HepG2 (cell line): ENCODE data around the gene C19orf44. TPM values are rescaled to one million over a fixed set of nuclear protein-coding genes. Genes with fewer than 3 reads are reported as not detected.
"Not testable (repeated sequence)": the region's sequence is repeated elsewhere in the genome, so short reads cannot be mapped to it uniquely, and the experiment has no call there.

ENCODE experiments used
- ATAC-seq: fragments of 200-7000 bp; cut with Tn5 transposase; 3 replicates; pipeline ENCODE4 v1.9.1; 2020; ENCODE audit warnings: mild to moderate bottlenecking, moderate library complexity
- BruUV-seq: library from RNA; stranded (reverse); fragments of 400-500 nt; replicated peaks from 2 replicates; lab custom pipeline; 2021; lab: Mats Ljungman, UMichigan
- CTCF ChIA-PET: fragments of 300-600 bp; formaldehyde crosslinking; extraction: SDS; loops from one replicate; lab custom pipeline; 2021; ENCODE audit warnings: low total read pairs, inconsistent platforms, low intra/inter-chr PET ratio; lab: Yijun Ruan, JAX
- POLR2A ChIA-PET: fragments of 350-600 bp; sonication (Branson Sonifier 250); formaldehyde crosslinking; loops from one replicate; lab custom pipeline; 2020; ENCODE audit warnings: antibody characterized with exemption, inconsistent platforms; lab: Yijun Ruan, JAX
- DNase-seq: peaks from one replicate; pipeline ENCODE4 v3.0.0-alpha.2; 2015; ENCODE audit warnings: low spot score
- FAIRE-seq: peaks from 3 replicates; lab custom pipeline; 2011; peaks lifted over from hg19 to GRCh38; lab: Jason Lieb, UNC
- H2AFZ ChIP-seq: one replicate; pipeline ENCODE4 v1.6.1; 2011; ENCODE audit warnings: low read length, inconsistent platforms
- H3K27ac ChIP-seq: fragments of 300-600 bp; 3 replicates; pipeline ENCODE4 v1.8.0; 2011; ENCODE audit warnings: mixed run types, mild to moderate bottlenecking, mixed read lengths, low read length, inconsistent platforms; ENCODE audit not compliant: insufficient read depth; ENCODE audit errors: extremely low read length
- H3K27me3 ChIP-seq, 2 experiments: fragments of 200-600 bp in 1 of 2; 2 replicates in 1 of 2; 3 replicates in 1 of 2; pipeline versions ENCODE4 v1.6.0 to v1.8.0; 2011; ENCODE audit warnings: low read length in 2 of 2, mild to moderate bottlenecking in 2 of 2, moderate library complexity in 2 of 2, inconsistent platforms in 1 of 2; ENCODE audit not compliant: insufficient read depth in 2 of 2, control insufficient read depth in 1 of 2
- H3K36me3 ChIP-seq, 2 experiments: fragments of 200-600 bp in 1 of 2; replicated peaks in 1 of 2; 2 replicates in 1 of 2; 3 replicates in 1 of 2; pipeline versions ENCODE4 v1.5.1 to v1.8.0; 2011; ENCODE audit warnings: low read length in 2 of 2, inconsistent platforms in 1 of 2; ENCODE audit not compliant: insufficient read depth in 2 of 2, control insufficient read depth in 1 of 2
- H3K4me1 ChIP-seq: 2 replicates; pipeline ENCODE4 v1.5.1; 2012; ENCODE audit warnings: low read length, inconsistent platforms; ENCODE audit not compliant: insufficient read depth
- H3K4me2 ChIP-seq: 2 replicates; pipeline ENCODE4 v1.6.0; 2011; ENCODE audit warnings: low read depth, low read length, inconsistent platforms
- H3K4me3 ChIP-seq, 3 experiments: fragments of 200-600 bp in 1 of 3; sonication (generic), shearing (Covaris generic) in 1 of 3; replicated peaks in 1 of 3; 2 replicates each; pipeline ENCODE4 v1.5.1; 2011 to 2016; ENCODE audit warnings: low read length in 3 of 3, inconsistent platforms in 2 of 3, low read depth in 2 of 3, mild to moderate bottlenecking in 2 of 3, control low read depth in 1 of 3, mixed read lengths in 1 of 3; ENCODE audit not compliant: insufficient read depth in 1 of 3
- H3K79me2 ChIP-seq: one replicate; pipeline ENCODE4 v1.6.1; 2011; ENCODE audit warnings: low read length, inconsistent platforms; ENCODE audit not compliant: insufficient read depth
- H3K9ac ChIP-seq: 2 replicates; pipeline ENCODE4 v1.6.0; 2011; ENCODE audit warnings: mild to moderate bottlenecking, low read depth, low read length, inconsistent platforms; ENCODE audit not compliant: insufficient read depth
- H3K9me3 ChIP-seq: 2 replicates; pipeline ENCODE4 v1.5.1; 2012; ENCODE audit warnings: mild to moderate bottlenecking, low read length
- H4K20me1 ChIP-seq: 2 replicates; pipeline ENCODE4 v1.6.0; 2011; ENCODE audit warnings: inconsistent platforms, mild to moderate bottlenecking, low read length, moderate library complexity; ENCODE audit not compliant: insufficient read depth
- KDM1A ChIP-seq: IDR thresholded peaks from 2 replicates; pipeline ENCODE4 v1.6.1; 2016; ENCODE audit warnings: missing compliant biosample characterization
- SNAI1 ChIP-seq: sonication (generic); formaldehyde crosslinking; IDR thresholded peaks from 2 replicates; pipeline ENCODE4 v1.5.0; 2020; ENCODE audit warnings: mild to moderate bottlenecking, missing genetic modification reagents, borderline replicate concordance
- SOX6 ChIP-seq, 2 experiments: fragments of 450-650 bp in 1 of 2; sonication (generic) in 1 of 2; formaldehyde crosslinking in 1 of 2; IDR thresholded peaks; 2 replicates each; pipeline versions ENCODE4 v1.4.0 to v1.6.1; 2017 to 2020; ENCODE audit warnings: antibody characterized with exemption in 1 of 2, mild to moderate bottlenecking in 1 of 2, missing genetic modification reagents in 1 of 2
- TARDBP ChIP-seq: sonication (generic); formaldehyde crosslinking; IDR thresholded peaks from 2 replicates; pipeline ENCODE4 v1.8.0; 2022; ENCODE audit warnings: mild to moderate bottlenecking, missing genetic modification reagents
- ZKSCAN5 ChIP-seq: sonication (generic); formaldehyde crosslinking; IDR thresholded peaks from 2 replicates; pipeline ENCODE4 v1.5.1; 2020; ENCODE audit warnings: mild to moderate bottlenecking, missing genetic modification reagents
- ZNF33B ChIP-seq: sonication (generic); formaldehyde crosslinking; IDR thresholded peaks from 2 replicates; pipeline ENCODE4 v1.5.1; 2020; ENCODE audit warnings: mild to moderate bottlenecking, missing genetic modification reagents
- ZNF747 ChIP-seq: sonication (generic); formaldehyde crosslinking; IDR thresholded peaks from 2 replicates; pipeline ENCODE4 v1.8.1; 2023; ENCODE audit warnings: missing genetic modification reagents, mild to moderate bottlenecking, borderline replicate concordance
- WGBS: methylation state at CpG from one replicate; pipeline ENCODE4 v1.1.6; 2017; ENCODE audit warnings: low lambda C conversion rate; 5-methylcytosine and 5-hydroxymethylcytosine counted together
- in situ Hi-C: cut with HindIII; loops from 2 replicates; pipeline ENCODE4 v1.10.0; 2017; ENCODE audit warnings: low pct_unique_long_range_greater_than_20kb; ENCODE audit not compliant: extremely low pct_ligation_motif_present
- intact Hi-C: fragments of 100-400 bp; cut with micrococcal nuclease; formaldehyde crosslinking; loops from one replicate; pipeline ENCODE4 v1.10.0; 2022; ENCODE audit not compliant: unreplicated experiment
- polyA plus RNA-seq, 8 experiments: library from polyadenylated mRNA; depleted of rRNA in 3 of 8; stranded (reverse) in 7 of 8; unstranded in 1 of 8; fragments of >200 nt; fragmentation: Illumina TruSeq in 4 of 8; extraction: Trizol in 4 of 8; gene quantifications; 2 replicates each; pipeline versions ENCODE4 v1.2.1 to v1.2.3, GENCODE V29; 2011 to 2016; ENCODE audit warnings: low read depth in 4 of 8, missing spikeins in 1 of 8, mixed read lengths in 1 of 8; ENCODE audit not compliant: insufficient read depth in 1 of 8
- total RNA-seq, 5 experiments: library from RNA; depleted of rRNA; stranded (reverse); fragments of >200 nt; fragmentation: Illumina TruSeq; extraction: Trizol; gene quantifications; 2 replicates each; pipeline ENCODE4 v1.2.3, GENCODE V29; 2016; ENCODE audit warnings: low read depth in 1 of 5
- TF ChIP-seq, protein P1 (sequence below): sonication (generic); formaldehyde crosslinking; IDR thresholded peaks from 2 replicates; pipeline ENCODE4 v1.5.0; 2020; ENCODE audit warnings: missing genetic modification reagents, mild to moderate bottlenecking, borderline replicate concordance

The C19orf44 gene
- total and polyA plus RNA-seq, 2 of the 13 experiments (the other 11 are each of a cell fraction or from before 2014, with no cell fraction given) = 3.2 to 4.3 TPM

DNA sequence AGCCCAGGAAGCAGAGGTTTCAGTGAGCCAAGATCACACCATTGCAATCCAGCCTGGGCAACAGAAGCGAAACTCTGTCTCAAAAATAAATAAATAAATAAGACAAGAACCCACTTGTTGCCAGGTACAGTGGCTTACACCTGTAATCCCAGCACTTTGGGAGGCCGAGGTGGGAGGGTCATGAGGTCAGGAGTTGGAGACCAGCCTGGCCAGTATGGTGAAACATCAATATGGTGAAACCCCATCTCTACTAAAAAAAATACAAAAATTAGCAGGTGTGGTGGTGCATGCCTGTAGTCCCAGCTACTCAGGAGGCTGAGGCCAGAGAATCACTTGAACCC is 23.7 kb upstream of the C19orf44 start (continued):
- TF ChIP-seq SOX6 (IDR thresholded peaks at IDR 0.05) = not testable (repeated sequence)
- 0 out of 2 replicates have a peak, but pooled peaks have one; percentile 6 for TF ChIP-seq SOX6 (CRISPR knock-in tag; IDR thresholded peaks at IDR 0.05)
- TF ChIP-seq TARDBP (CRISPR knock-in tag) = peak; percentile 16; the same call in 1 of the 2 replicates
- 0 out of 2 replicates have a peak, but pooled peaks have one; percentile 11 for TF ChIP-seq ZNF747 (CRISPR knock-in tag)
- TF ChIP-seq, all 625 proteins: peak for 6; not testable (repeated sequence) for 619

DNA sequence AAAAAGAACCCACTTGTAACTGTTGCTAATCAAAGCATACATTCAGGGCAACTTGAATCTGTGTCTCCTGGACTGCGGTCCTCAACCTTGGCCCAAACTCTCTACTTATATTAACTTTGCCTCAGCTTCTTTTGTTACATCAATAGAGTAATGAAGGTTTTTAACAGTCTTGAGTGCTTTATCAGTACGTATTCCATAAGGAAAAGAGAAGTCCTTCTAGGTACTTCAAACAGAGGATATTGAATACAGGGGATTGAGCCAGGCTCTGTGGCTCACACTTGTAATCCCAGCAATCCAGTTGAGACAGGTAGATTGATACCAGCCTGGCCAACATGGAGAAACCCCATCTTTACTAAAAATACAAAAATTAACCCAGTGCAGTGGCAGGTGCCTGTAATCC is 23.2 kb upstream of the C19orf44 start:
- peaks cover 36% of the 10 kb centered on the region for H3K79me2 ChIP-seq
- peaks cover 67% of the 10 kb centered on the region for H3K4me1 ChIP-seq
- H3K9me3 ChIP-seq = peaks cover 6% of the 10 kb centered on the region
- ATAC-seq (no peak), FAIRE-seq (no peak), DNase-seq (no peak)
- no peak overlapping the region for H3K4me2 ChIP-seq
- no TSS peak for BruUV-seq
- H2AFZ ChIP-seq = no peak overlapping the region
- no peaks in the 10 kb centered on the region for H3K36me3 ChIP-seq
- ChIA-PET CTCF (no interaction called here), POLR2A (no interaction called here)
- H3K27ac ChIP-seq = no peak overlapping the region
- intact Hi-C loops = no loop called here
- H3K4me3 ChIP-seq = no peak overlapping the region
- TF ChIP-seq KDM1A (no peak), ZNF33B (peak; percentile 100), SNAI1 (CRISPR knock-in tag) (no peak), ZKSCAN5 (no peak)
- TF ChIP-seq, protein P1, sequence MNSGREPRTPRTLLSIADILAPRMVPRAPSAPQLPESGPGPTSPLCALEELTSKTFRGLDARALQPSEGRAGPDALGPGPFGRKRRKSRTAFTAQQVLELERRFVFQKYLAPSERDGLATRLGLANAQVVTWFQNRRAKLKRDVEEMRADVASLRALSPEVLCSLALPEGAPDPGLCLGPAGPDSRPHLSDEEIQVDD (CRISPR knock-in tag) = no peak
- in situ Hi-C loops = no loop called here
- WGBS = 98% methylated on average over 2 of the region's 2 CpGs
- H3K27me3 ChIP-seq = no peaks in the 10 kb centered on the region
- H3K9ac ChIP-seq = no peak overlapping the region
- H4K20me1 ChIP-seq = peaks cover 7% of the 10 kb centered on the region
